Activated T-cell treated with anti-CD3 and anti-CD28 coated beads for 24 hours (primary cell): ENCODE measurements around the gene KAT2A.
A peak's percentile ranks its signal among the peaks of the same experiment; 100 is the strongest.

Source experiments
- DNase-seq: peaks from one replicate; pipeline ENCODE4 v3.0.0-alpha.2; 2020; ENCODE audit warnings: low read depth

KAT2A gene

DNA sequence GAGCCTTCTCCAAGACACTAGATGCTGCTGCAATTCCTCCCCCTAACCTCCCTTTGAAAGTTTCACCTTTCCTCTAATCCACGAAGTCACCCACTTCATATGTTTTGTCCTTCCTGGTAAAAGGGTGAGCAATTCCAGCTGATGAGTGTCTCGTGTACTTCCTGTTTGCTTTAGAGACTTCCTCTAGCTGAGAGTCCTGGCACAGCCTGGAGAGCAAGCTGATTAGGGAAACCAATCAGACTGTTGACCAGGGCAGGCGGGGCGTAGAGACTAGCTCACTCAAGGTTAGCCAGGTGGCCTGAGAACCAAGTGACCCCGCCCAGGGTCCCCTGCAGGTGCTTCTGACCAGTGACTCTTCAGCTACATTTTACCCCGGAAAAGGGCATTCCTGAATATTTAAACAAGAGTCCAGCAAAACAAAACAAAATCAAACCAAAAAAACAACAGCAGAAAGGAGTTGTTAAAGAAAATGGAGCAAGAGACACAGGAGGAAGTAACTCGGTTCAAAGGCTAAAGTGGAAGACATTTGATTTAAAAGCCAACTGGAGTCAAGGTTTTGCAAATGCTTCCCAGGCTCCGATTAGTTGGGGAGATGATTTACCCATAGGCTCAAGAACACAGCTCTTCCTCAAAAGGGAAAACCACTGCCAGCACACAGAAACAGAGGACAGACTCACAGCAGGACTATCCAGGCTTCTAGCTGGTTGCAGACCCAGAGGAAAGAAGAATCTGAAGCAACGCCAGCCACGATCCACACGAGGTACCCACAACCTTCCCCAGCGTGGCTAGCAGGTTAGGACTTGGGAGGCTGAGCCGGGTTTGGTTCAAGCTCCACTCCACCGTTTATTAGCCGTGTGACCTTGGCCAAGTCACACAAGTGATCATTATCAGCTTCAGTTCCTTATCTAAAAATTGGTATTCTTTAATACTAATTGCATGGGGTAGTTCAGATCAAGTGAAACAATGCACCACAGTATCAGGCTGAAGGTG is 14.8 kb upstream of the KAT2A start:
- no peak for DNase-seq

DNA sequence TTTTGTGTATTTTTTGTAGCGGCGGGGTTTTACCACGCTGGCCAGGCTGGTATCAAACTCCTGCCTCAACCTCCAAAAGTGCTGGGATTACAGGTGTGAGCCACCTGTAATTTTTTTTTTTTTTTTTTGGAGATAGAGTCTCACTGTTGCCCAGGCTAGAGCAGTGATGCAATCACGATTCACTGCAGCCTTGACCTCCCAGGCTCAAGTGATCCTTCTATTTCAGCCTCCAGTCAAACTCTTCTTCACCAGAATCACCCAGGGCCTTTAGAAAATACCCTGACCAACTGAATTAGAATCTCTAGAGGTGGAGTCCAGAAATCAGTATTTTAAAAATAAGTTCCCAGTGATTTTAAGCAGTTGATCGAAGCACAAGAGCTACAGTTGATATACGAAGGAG is 14.0 kb upstream of the KAT2A start:
- DNase-seq, result no peak

DNA sequence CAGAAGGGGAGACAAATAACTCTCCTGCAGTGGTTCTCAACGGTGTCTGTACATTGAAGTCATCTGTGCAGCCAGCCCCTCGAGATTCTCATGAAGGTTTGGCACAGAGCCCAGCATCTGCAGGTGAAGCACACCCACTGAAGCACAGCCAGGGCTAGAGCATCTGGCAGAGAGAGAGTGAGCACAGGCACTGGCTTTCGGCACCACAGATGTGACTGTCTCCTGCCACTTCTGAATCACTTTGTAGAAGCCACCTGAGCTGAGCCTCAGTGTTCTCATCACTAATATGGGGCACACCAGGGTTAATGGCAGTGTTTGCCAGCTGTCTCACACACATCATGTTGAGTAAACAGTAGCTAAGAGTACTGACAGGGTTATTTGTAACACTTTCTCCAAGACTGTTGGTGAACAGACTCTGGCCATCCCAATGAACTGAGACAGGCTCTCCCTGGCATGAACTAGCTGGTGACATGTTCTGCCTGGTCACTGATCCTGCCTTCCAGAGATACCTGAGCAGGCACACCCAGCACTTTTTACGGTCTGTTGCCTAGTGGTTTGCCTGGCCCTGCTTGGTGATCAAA is 12.4 kb upstream of the KAT2A start:
- no peak for DNase-seq

DNA sequence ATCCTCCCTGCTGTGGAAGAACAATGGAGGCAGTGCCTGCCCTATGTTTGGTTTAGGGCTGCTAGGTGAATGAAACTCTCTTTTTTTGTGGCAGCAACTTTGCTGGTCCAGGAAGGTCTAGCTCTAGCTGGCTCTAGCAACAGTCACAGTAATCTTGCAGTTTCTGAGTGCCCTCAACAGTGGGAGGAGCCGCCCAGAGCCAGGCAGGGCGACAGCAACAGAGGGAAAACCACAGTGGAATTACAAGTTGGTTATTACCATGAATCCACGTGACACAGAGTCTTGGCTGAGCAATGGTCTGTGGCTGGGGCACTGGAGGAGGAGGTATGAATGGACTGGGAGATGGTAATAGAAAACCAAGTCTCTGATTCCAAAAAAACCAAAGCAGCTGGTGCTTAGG is 11.8 kb upstream of the KAT2A start:
- DNase-seq, result no peak

DNA sequence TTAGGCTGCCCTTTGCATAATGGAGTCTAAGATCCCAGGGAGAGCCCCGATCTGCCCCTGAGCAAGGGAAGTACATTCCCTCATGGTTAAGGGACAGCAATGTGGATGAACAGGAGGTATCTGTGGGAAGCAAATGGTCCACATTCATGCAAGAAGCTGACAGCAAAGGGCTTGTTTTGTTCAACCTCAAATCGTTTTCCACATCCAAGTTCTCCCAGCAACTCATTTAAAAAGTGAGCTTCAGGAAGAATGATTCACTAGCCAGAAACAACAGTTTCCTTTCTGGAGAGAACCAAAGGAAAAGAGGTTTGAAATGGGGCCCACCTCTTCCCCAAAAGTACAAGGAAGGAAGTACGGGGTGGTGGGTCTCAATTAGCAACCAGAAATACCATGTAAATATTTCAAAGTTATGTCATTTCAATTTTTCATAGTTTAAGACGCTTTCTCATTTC is 10.8 kb upstream of the KAT2A start:
- DNase-seq, result no peak

DNA sequence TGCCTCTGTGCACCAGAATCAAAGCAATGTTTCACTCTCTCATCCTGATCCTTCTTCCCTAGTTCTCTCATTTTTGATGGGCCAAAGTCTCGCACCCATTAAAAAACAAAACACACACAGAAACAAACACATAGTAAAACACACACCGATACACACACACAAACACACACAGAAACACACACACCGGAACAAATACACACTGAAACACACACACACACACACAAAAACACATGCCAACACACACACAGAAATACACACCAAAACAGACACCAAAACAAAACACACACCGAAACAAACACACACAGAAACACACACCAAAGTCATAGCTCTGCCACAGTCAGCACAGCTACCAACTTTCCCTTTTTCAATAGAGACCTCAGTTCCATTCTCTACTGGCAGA is 10.1 kb upstream of the KAT2A start:
- no peak for DNase-seq

GRCh38 chr17:42130310-42130936 is 9.3 kb upstream of the KAT2A start:
- DNase-seq, result no peak

GRCh38 chr17:42129109-42129837 is 8.1 kb upstream of the KAT2A start:
- no peak for DNase-seq

GRCh38 chr17:42127414-42127813 is 6.2 kb upstream of the KAT2A start:
- no peak for DNase-seq

GRCh38 chr17:42126836-42127235 is 5.7 kb upstream of the KAT2A start:
- DNase-seq, result no peak

GRCh38 chr17:42125565-42125964 is 4.4 kb upstream of the KAT2A start:
- DNase-seq, result no peak

GRCh38 chr17:42124256-42124655 is 3.1 kb upstream of the KAT2A start:
- no peak for DNase-seq

- DNase-seq, result no peak
Measured at GRCh38 chr17:42122371-42123303, 1.5 kb upstream of the KAT2A start, which contains the start of gene HSPB9. TSS of gene HSPB9 (plus strand) at chr17:42122804. CDS start at chr17:42122851, 47 bp downstream.

GRCh38 chr17:42120161-42120769 is 902 bp downstream of the KAT2A start:
- no peak for DNase-seq

GRCh38 chr17:42119301-42119700 is 1.9 kb downstream of the KAT2A start:
- no peak for DNase-seq

DNA sequence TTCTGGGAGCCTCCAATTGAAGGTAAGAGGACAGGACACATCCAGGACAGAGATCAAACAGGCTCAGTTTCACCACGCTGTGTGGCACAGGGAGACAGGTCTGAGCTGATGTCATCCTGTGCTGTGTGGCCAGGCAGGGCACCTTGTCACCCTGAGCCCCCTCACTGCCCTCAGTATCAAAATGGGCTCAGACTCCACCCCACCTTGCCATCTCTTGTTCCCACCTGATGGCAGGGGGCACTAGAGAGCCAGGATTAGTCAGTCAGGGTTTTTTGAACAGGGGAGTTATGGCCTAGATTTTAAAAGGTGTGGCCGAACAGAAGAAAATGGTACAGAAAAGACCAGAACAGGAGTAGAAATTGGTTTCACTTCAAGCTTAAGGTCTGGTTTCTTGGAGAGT is 2.6 kb downstream of the KAT2A start:
- DNase-seq, result peak; percentile 23

- DNase-seq, result no peak
Measured at GRCh38 chr17:42118126-42118510, 3.0 kb downstream of the KAT2A start.

GRCh38 chr17:42117397-42118125 is 3.6 kb downstream of the KAT2A start:
- DNase-seq, result no peak

GRCh38 chr17:42116705-42117396 is 4.3 kb downstream of the KAT2A start:
- DNase-seq, result peak; percentile 75
